A549 (cell line): Measurements from ENCODE around the gene ASAP2.

Experiments used
- CBX8 ChIP-seq: fragments of 200-600 bp; sonication (generic); IDR thresholded peaks from 2 replicates; pipeline ENCODE4 v1.6.1; 2016
- ESRRA ChIP-seq: fragments of 150-350 bp; IDR thresholded peaks from 2 replicates; pipeline ENCODE4 v1.6.1; 2014; ENCODE audit warnings: mild to moderate bottlenecking, low read length, borderline replicate concordance
- HOXA7 ChIP-seq: fragments of 250-450 bp; sonication (Bioruptor Pico); IDR thresholded peaks from 2 replicates; pipeline ENCODE4 v1.5.0; 2020; ENCODE audit warnings: mild to moderate bottlenecking, moderate library complexity
- POLR2A ChIP-seq: IDR thresholded peaks from 2 replicates; pipeline ENCODE4 v1.6.1; 2012; ENCODE audit warnings: mild to moderate bottlenecking, low read length
- RFX5 ChIP-seq: fragments of 450-650 bp; IDR thresholded peaks from 2 replicates; pipeline ENCODE4 v1.7.1; 2014; ENCODE audit warnings: antibody characterized with exemption, mild to moderate bottlenecking, moderate library complexity
- TF ChIP-seq, protein P1 (sequence below): fragments of >200 bp; sonication (Bioruptor Twin); formaldehyde crosslinking; IDR thresholded peaks from 3 replicates; pipeline ENCODE4 v1.5.1; 2016

DNA sequence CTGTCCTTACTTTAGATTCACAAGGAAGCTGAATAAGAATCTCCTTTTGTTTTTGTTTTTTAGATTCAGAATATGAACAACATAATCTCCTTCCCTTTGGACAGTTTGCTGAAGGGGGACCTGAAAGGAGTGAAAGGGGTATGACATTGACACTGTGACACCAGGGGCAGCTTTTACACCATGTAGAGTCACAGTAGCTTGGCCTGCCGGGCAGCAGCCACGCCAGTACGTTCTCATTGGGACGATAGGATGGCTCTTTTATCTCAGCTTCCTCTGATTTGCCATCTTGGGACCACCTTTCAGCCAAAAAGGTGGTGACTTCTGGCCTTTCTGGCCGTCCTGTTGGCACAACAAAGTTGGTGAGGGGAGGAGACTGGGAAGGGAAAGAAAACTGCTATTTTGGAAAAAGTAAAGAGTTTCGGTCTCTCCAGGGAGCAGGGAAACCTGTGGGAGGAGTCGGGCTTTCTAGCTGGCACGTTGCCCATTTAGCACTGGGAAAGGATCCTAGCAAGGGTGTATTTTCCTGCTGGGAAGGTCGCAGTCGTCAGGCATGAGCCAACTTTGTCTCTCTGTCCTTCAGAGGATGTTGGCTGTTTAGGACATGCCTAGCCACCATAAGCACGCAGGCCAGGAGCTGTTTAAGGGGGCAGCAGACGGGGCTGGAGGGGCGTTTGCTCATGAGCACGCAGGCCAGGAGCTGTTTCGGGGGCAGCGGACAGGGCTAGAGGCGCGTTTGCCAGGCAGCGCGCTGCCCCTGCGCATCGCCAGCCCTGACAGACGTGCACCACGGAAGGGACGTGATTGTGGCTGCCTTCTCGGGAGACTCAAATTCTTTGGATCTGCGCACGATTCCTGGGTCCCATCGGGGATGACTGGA, 112.1 kb downstream of the ASAP2 start:
- TF ChIP-seq POLR2A (no peak), CBX8 (no peak), RFX5 (no peak), ESRRA (no peak), HOXA7 (CRISPR knock-in tag) (no peak)
- TF ChIP-seq, protein P1, sequence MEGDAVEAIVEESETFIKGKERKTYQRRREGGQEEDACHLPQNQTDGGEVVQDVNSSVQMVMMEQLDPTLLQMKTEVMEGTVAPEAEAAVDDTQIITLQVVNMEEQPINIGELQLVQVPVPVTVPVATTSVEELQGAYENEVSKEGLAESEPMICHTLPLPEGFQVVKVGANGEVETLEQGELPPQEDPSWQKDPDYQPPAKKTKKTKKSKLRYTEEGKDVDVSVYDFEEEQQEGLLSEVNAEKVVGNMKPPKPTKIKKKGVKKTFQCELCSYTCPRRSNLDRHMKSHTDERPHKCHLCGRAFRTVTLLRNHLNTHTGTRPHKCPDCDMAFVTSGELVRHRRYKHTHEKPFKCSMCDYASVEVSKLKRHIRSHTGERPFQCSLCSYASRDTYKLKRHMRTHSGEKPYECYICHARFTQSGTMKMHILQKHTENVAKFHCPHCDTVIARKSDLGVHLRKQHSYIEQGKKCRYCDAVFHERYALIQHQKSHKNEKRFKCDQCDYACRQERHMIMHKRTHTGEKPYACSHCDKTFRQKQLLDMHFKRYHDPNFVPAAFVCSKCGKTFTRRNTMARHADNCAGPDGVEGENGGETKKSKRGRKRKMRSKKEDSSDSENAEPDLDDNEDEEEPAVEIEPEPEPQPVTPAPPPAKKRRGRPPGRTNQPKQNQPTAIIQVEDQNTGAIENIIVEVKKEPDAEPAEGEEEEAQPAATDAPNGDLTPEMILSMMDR = no peak
